Measurements from ENCODE around the gene DPH7.

DNA sequence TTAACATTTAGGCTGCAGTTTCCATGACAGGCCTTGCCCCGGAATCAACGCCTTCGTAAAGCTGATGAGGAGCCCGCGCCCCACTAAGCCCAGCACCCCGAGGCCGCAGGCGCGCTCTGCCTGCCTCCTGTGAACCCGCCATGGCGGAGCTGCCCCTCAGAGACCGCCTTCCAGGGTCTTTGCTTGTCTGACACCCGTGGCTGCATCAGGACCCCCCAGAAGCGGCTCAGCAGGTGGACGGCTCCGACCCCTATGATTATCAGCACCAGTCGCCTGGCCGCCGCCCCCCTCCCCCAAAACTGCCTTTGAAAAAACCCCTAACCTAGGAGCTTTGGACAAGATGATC, 507 bp upstream of the DPH7 start:
- no peak for TF ChIP-seq POLR2A (IDR thresholded peaks at IDR 0.05)
- TF ChIP-seq, protein P1, sequence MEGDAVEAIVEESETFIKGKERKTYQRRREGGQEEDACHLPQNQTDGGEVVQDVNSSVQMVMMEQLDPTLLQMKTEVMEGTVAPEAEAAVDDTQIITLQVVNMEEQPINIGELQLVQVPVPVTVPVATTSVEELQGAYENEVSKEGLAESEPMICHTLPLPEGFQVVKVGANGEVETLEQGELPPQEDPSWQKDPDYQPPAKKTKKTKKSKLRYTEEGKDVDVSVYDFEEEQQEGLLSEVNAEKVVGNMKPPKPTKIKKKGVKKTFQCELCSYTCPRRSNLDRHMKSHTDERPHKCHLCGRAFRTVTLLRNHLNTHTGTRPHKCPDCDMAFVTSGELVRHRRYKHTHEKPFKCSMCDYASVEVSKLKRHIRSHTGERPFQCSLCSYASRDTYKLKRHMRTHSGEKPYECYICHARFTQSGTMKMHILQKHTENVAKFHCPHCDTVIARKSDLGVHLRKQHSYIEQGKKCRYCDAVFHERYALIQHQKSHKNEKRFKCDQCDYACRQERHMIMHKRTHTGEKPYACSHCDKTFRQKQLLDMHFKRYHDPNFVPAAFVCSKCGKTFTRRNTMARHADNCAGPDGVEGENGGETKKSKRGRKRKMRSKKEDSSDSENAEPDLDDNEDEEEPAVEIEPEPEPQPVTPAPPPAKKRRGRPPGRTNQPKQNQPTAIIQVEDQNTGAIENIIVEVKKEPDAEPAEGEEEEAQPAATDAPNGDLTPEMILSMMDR (IDR thresholded peaks at IDR 0.05) = no peak

Measured in tibial nerve (tissue), 3 donors.